Measurements from ENCODE around the gene TXK. TPM values are rescaled to one million over a fixed set of nuclear protein-coding genes. Genes with fewer than 3 reads are reported as not detected.

The TXK gene
- total RNA-seq, 1 experiment from 2014 or later: 1.7 TPM

DNA sequence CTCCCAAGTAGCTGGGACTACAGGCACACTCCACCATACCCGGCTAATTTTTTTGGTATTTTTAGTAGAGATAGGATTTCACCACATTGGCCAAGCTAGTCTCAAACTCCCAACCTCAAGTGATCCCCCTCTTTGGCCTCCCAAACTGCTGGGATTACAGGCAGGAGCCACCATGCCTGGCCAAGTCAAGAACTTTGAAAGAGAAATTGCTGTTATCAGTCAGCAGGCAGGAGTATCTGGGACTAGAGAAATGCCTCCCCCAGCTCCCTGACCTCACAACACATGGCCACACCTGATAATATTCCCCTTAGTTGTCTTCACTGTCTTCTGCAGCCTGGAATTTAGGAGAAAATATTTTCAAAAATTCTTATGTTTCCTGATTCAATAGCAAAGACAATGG lies 7.4 kb downstream of the TXK start:
- TF ChIP-seq POLR2A (IDR thresholded peaks at IDR 0.05; ENCODE audit: borderline replicate concordance, extremely low read depth, insufficient read depth, insufficient read length): no peak
- no peak for TF ChIP-seq EZH2phosphoT487 (IDR thresholded peaks at IDR 0.05; ENCODE audit: borderline replicate concordance)
- TF ChIP-seq, protein P1, sequence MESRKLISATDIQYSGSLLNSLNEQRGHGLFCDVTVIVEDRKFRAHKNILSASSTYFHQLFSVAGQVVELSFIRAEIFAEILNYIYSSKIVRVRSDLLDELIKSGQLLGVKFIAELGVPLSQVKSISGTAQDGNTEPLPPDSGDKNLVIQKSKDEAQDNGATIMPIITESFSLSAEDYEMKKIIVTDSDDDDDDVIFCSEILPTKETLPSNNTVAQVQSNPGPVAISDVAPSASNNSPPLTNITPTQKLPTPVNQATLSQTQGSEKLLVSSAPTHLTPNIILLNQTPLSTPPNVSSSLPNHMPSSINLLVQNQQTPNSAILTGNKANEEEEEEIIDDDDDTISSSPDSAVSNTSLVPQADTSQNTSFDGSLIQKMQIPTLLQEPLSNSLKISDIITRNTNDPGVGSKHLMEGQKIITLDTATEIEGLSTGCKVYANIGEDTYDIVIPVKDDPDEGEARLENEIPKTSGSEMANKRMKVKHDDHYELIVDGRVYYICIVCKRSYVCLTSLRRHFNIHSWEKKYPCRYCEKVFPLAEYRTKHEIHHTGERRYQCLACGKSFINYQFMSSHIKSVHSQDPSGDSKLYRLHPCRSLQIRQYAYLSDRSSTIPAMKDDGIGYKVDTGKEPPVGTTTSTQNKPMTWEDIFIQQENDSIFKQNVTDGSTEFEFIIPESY (IDR thresholded peaks at IDR 0.05; ENCODE audit: extremely low read depth, insufficient replicate concordance, low read length): no peak
- TF ChIP-seq CEBPB (IDR thresholded peaks at IDR 0.05; ENCODE audit: low read depth): no peak
- TF ChIP-seq, protein P2, sequence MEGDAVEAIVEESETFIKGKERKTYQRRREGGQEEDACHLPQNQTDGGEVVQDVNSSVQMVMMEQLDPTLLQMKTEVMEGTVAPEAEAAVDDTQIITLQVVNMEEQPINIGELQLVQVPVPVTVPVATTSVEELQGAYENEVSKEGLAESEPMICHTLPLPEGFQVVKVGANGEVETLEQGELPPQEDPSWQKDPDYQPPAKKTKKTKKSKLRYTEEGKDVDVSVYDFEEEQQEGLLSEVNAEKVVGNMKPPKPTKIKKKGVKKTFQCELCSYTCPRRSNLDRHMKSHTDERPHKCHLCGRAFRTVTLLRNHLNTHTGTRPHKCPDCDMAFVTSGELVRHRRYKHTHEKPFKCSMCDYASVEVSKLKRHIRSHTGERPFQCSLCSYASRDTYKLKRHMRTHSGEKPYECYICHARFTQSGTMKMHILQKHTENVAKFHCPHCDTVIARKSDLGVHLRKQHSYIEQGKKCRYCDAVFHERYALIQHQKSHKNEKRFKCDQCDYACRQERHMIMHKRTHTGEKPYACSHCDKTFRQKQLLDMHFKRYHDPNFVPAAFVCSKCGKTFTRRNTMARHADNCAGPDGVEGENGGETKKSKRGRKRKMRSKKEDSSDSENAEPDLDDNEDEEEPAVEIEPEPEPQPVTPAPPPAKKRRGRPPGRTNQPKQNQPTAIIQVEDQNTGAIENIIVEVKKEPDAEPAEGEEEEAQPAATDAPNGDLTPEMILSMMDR (IDR thresholded peaks at IDR 0.05 in 2 of 3, conservative IDR thresholded peaks at IDR 0.05 in 1 of 3; ENCODE audit: borderline replicate concordance in 1 of 3, insufficient read depth in 1 of 3, low read depth in 2 of 3, low read length in 2 of 3): no peak
- TF ChIP-seq SP1 (IDR thresholded peaks at IDR 0.05; ENCODE audit: low read depth): no peak
- no peak for TF ChIP-seq RAD21 (IDR thresholded peaks at IDR 0.05; ENCODE audit: low read depth)
- TF ChIP-seq, protein P3, sequence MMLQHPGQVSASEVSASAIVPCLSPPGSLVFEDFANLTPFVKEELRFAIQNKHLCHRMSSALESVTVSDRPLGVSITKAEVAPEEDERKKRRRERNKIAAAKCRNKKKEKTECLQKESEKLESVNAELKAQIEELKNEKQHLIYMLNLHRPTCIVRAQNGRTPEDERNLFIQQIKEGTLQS (IDR thresholded peaks at IDR 0.05): no peak
- TF ChIP-seq ZFX (IDR thresholded peaks at IDR 0.05): no peak
- TF ChIP-seq ELF1 (IDR thresholded peaks at IDR 0.05; ENCODE audit: borderline replicate concordance, low read depth): no peak
- TF ChIP-seq CBX3 (IDR thresholded peaks at IDR 0.05; ENCODE audit: low read depth): no peak
- intact Hi-C loops (cut with micrococcal nuclease): loop anchor here (1.0 to 5.0 kb wide), 4 partner anchors 149 to 836 kb away; no protein-coding TSS in a partner anchor
- Histone ChIP-seq H3K4me2 (ENCODE audit: low read length) (no peak overlapping the region), H3K27ac (ENCODE audit: low read depth, low read length) (peak overlapping the region; percentile 38; the same call in 1 of the 2 replicates), H2AFZ (ENCODE audit: low read depth, low read length, poor library complexity, severe bottlenecking) (no peak overlapping the region), H3K9ac (ENCODE audit: low read length) (no peak overlapping the region), H3K9me3 (ENCODE audit: control insufficient read depth in 1 of 2, insufficient read depth in 1 of 2, low read depth in 1 of 2, low read length in 2 of 2) (no peaks in the 10 kb centered on the region), H3K9me2 (ENCODE audit: insufficient read depth) (no peaks in the 10 kb centered on the region), H3K4me1 (ENCODE audit: control insufficient read depth in 1 of 2, insufficient read depth in 2 of 2, low read length in 2 of 2) (peaks cover 32 to 38% of the 10 kb centered on the region in 2 experiments), H4K20me1 (ENCODE audit: insufficient read depth) (no peaks in the 10 kb centered on the region), H3K79me2 (ENCODE audit: insufficient read depth, low read length) (no peaks in the 10 kb centered on the region), H3K27me3 (ENCODE audit: insufficient read depth, low read length) (no peaks in the 10 kb centered on the region), H3K36me3 (ENCODE audit: control insufficient read depth in 1 of 2, insufficient read depth in 2 of 2, low read length in 2 of 2) (no peaks in the 10 kb centered on the region), H3K4me3 (replicated peaks in 1 of 2; ENCODE audit: low read depth in 1 of 2, low read length in 2 of 2) (no peak overlapping the region)
- ChIA-PET RAD21 (ENCODE audit: low non-redundant PET in 1 of 2, low total read pairs in 2 of 2, uncharacterized antibody in 2 of 2, unreplicated experiment in 2 of 2) (interaction anchor here in 1 of 2 experiments (1.5 kb wide), 1 partner anchor 164 kb away, joined by 6 read pairs; no protein-coding TSS in a partner anchor), POLR2A (no interaction called here), CTCF (interaction anchor here (1.0 to 2.6 kb wide), 5 partner anchors 18 to 420 kb away, joined by 3 to 21 read pairs (median 7); no protein-coding TSS in a partner anchor)
- DNase-seq (ENCODE audit: low read depth, low spot score) (no peak), ATAC-seq (no peak)
- no TSS peak for BruUV-seq (replicated peaks)

All from HCT116 (cell line).